GM06990 (cell line): Measurements from ENCODE around the gene VIT.

Source experiments
- DNase-seq: peaks from one replicate; pipeline ENCODE4 v3.0.0-alpha.2; 2011; ENCODE audit not compliant: insufficient read length; ENCODE audit errors: extremely low read depth
- H3K27me3 ChIP-seq: replicated peaks from 2 replicates; pipeline ENCODE4 v1.6.0; 2011; ENCODE audit warnings: low read length; ENCODE audit not compliant: control insufficient read depth, insufficient read depth
- H3K36me3 ChIP-seq: 2 replicates; pipeline ENCODE4 v1.5.1; 2011; ENCODE audit warnings: low read length; ENCODE audit not compliant: control insufficient read depth, insufficient read depth
- H3K4me3 ChIP-seq: replicated peaks from 2 replicates; pipeline ENCODE4 v1.5.1; 2011; ENCODE audit warnings: low read depth, mild to moderate bottlenecking, control low read depth, low read length
- TF ChIP-seq, protein P1 (sequence below): IDR thresholded peaks from 2 replicates; pipeline ENCODE4 v1.5.1; 2011; ENCODE audit warnings: low read length, control low read depth, mild to moderate bottlenecking, inconsistent platforms; ENCODE audit not compliant: insufficient read depth, poor library complexity, severe bottlenecking

Gene VIT

DNA sequence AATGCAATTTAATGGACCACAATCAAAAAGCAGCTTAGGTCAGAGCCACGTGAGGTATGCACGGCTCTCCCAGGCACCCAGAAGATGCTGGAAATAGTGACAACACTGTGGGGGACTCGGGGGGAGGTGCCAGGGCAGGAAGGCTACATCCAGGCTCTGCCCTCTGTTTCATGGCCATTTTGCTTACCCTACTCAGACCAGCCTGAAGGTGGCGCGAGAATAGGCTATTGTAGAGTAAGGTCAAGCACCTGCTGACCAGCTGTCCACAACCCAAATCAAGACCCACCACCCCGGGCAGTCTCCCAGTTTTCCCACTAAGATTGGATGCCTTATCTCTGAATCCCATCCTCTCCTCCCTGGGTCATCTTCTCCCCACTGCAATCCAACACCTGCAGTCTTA, 115.7 kb downstream of the VIT start:
- DNase-seq: no peak
- no peak overlapping the region for H3K4me3 ChIP-seq
- TF ChIP-seq, protein P1, sequence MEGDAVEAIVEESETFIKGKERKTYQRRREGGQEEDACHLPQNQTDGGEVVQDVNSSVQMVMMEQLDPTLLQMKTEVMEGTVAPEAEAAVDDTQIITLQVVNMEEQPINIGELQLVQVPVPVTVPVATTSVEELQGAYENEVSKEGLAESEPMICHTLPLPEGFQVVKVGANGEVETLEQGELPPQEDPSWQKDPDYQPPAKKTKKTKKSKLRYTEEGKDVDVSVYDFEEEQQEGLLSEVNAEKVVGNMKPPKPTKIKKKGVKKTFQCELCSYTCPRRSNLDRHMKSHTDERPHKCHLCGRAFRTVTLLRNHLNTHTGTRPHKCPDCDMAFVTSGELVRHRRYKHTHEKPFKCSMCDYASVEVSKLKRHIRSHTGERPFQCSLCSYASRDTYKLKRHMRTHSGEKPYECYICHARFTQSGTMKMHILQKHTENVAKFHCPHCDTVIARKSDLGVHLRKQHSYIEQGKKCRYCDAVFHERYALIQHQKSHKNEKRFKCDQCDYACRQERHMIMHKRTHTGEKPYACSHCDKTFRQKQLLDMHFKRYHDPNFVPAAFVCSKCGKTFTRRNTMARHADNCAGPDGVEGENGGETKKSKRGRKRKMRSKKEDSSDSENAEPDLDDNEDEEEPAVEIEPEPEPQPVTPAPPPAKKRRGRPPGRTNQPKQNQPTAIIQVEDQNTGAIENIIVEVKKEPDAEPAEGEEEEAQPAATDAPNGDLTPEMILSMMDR: peak; percentile 30
- H3K36me3 ChIP-seq: no peaks in the 10 kb centered on the region
- no peaks in the 10 kb centered on the region; the same call in 1 of the 2 replicates for H3K27me3 ChIP-seq

DNA sequence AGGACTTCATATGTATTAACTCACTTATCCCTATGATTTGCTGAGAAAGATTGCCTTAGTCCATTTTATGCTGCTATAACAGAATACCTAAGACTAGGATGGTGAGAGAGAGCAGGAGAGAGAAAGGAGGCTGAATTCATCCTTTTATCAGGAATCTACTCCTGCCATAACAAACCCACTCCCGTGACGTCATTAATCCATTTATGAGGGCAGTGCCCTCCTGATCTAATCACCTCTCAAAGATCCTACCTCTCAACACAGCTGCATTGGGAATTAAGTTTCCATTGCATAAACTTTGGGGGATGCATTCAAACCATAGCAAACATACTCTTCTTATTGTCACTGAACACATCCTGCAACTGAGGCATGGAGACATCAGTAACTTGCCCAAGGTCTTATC, 122.0 kb downstream of the VIT start:
- no peak overlapping the region for H3K4me3 ChIP-seq
- H3K27me3 ChIP-seq: no peaks in the 10 kb centered on the region
- H3K36me3 ChIP-seq: no peaks in the 10 kb centered on the region
- TF ChIP-seq, protein P1: no peak
- no peak for DNase-seq

DNA sequence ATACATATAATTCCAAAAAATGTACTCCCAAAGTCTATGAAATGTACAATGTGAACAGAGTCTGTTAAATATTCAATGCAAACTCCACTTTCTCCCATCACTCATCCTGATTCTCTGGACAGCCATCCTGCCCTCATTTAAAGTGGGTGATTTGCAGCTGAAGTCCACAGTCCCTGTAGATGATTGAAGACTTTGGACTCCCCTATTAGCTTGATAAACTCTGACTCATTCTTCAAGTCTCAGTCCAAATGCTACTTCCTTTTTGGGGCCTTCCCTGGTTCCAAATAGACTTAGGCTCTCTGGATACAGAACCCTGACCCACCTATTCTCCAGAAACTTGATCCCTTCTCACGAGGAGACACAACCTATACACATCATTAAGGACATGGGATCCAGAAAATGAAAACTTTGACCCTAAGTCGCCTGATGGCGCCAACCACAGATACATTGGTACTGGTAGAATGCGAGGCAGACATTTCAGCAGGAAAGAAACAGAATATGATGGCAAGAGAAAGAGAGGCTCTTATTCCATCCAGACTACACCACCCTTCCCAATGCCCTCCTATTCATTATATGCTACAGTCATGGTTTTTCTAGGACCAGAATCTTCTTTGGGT, 122.7 kb downstream of the VIT start:
- DNase-seq: no peak
- no peaks in the 10 kb centered on the region for H3K27me3 ChIP-seq
- TF ChIP-seq, protein P1: no peak
- H3K36me3 ChIP-seq: no peaks in the 10 kb centered on the region
- no peak overlapping the region for H3K4me3 ChIP-seq

DNA sequence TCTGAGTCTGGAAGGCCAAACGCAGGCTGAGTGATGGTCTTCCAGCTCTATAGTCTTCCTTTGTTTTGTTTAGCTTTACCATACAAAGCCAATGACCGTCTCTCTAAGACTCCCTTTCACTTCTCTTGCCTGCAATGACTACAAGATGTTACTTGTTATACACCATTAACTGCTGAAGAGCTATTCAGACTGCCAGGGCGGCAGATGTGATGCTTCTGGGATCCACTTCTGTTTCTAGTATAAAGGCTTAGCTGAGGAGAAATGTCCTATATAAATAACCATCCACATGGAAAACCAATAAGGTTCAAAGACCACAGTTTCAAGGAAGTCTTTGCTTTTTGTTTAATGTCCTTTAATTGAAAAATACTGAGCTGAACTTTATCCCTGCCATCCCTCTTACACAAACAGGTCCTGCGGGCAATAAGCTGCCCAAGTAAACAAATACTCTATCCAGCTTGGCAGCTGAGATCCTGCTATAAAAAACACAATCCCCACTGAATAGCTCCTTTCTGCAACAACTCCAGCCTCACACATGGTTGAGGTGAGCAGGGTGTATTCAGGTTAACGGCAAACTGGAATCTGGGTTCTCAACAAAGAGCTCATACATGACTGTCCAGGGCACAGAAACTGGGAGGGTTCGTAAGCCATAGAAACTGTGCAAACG, 124.6 kb downstream of the VIT start:
- no peak overlapping the region for H3K4me3 ChIP-seq
- TF ChIP-seq, protein P1: no peak
- H3K36me3 ChIP-seq: no peaks in the 10 kb centered on the region
- no peak for DNase-seq
- H3K27me3 ChIP-seq: no peaks in the 10 kb centered on the region

DNA sequence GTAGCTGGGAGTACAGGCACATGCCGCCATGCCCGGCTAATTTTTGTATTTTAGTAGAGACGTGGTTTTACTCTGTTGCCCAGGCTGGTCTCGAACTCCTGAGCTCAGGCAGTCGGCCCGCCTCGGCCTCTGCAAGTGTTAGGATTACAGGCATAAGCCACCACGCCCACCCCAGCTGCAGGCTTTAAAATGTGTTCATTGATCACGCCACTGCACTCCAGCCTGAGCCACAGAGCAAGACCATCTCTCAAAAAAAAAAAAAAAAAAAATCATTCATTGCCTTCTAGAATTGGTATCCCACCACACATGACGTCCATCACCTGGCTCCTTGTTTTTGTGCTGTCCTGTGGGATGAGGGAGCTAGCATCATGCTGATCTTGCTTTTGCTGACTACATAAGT, 127.4 kb downstream of the VIT start:
- Histone ChIP-seq H3K4me3 (no peak overlapping the region), H3K27me3 (no peaks in the 10 kb centered on the region), H3K36me3 (no peaks in the 10 kb centered on the region)
- TF ChIP-seq, protein P1: no peak
- no peak for DNase-seq
